ENCODE measurements around the gene ADA. TPM values are rescaled to one million over a fixed set of nuclear protein-coding genes. Genes with fewer than 3 reads are reported as not detected.
A peak's percentile ranks its signal among the peaks of the same experiment; 100 is the strongest.

The ADA gene
- total RNA-seq, 2 experiments from 2014 or later = 103 to 107 TPM

- no peak for DNase-seq
- peaks cover 26% of the 10 kb centered on the region for H3K4me1 Mint-ChIP-seq
- no peaks in the 10 kb centered on the region for H3K27me3 Mint-ChIP-seq
- ChIA-PET CTCF (no interaction called here), POLR2A (no interaction called here)
- no peak overlapping the region for H3K27ac Mint-ChIP-seq
- no peak overlapping the region for H3K4me3 Mint-ChIP-seq
- H3K9me3 Mint-ChIP-seq = no peaks in the 10 kb centered on the region
- no peaks in the 10 kb centered on the region for H3K36me3 Mint-ChIP-seq (ENCODE audit: low read depth)
Observed at GRCh38 chr20:44572551-44573500, 78.7 kb downstream of the ADA start.

- Mint-ChIP-seq H3K9me3 (no peaks in the 10 kb centered on the region), H3K27me3 (no peaks in the 10 kb centered on the region), H3K4me3 (no peak overlapping the region), H3K4me1 (peaks cover 17% of the 10 kb centered on the region), H3K36me3 (ENCODE audit: low read depth) (no peaks in the 10 kb centered on the region), H3K27ac (no peak overlapping the region)
- peak; percentile 21 for DNase-seq
- ChIA-PET POLR2A (no interaction called here), CTCF (interaction anchor here (0.6 kb wide), 1 partner anchor 897 kb away, joined by 4 read pairs; no protein-coding TSS in a partner anchor)
Observed at GRCh38 chr20:44571362-44571988, 80.0 kb downstream of the ADA start.

GRCh38 chr20:44570367-44570766 is 81.1 kb downstream of the ADA start:
- POLR2A ChIA-PET = no interaction called here
- Mint-ChIP-seq H3K27ac (no peak overlapping the region), H3K9me3 (no peaks in the 10 kb centered on the region), H3K4me3 (no peak overlapping the region), H3K27me3 (no peaks in the 10 kb centered on the region), H3K36me3 (ENCODE audit: low read depth) (no peaks in the 10 kb centered on the region), H3K4me1 (peaks cover 13% of the 10 kb centered on the region)
- DNase-seq = no peak
- CTCF ChIA-PET = no interaction called here

Other genes starting within 250 kb of the ADA start
- 10 to 100 TPM; 17.1 to 19.5 TPM for gene TTPAL, start 175.8 kb downstream of the ADA start, total RNA-seq
- 10 to 100 TPM; 82.2 to 98.4 TPM for gene SERINC3, start 129.6 kb downstream of the ADA start, total RNA-seq
- 1 to 10 TPM; 3.3 to 5.1 TPM for gene PKIG, start 69.1 kb downstream of the ADA start, total RNA-seq
- gene CCN5, start 63.7 kb upstream of the ADA start, total RNA-seq = not detected
- gene KCNK15, start 94.2 kb upstream of the ADA start, total RNA-seq = not detected
- not detected for gene RIMS4, start 158.8 kb upstream of the ADA start, total RNA-seq
- gene YWHAB, start 234.0 kb upstream of the ADA start, total RNA-seq = 100 to 1,000 TPM; 278 to 291 TPM

Data from activated CD4-positive, alpha-beta T cell treated with anti-CD3 and anti-CD28 coated beads, Interleukin-2, amount 10 ng/mL, durations not matched to agents 7 days and 5 days (primary cell).